Mononuclear cell (primary cell): Measurements from ENCODE around the gene PDE4D. TPM values are rescaled to one million over a fixed set of nuclear protein-coding genes. Genes with fewer than 3 reads are reported as not detected.

ENCODE experiments used
- H3K27me3 ChIP-seq: 2 replicates; pipeline ENCODE4 v1.6.0; 2011; ENCODE audit warnings: low read length, control low read depth; ENCODE audit not compliant: insufficient read depth
- H3K4me1 ChIP-seq: 2 replicates; pipeline ENCODE4 v1.5.1; 2011; ENCODE audit warnings: mild to moderate bottlenecking, low read length, control low read depth; ENCODE audit not compliant: insufficient read depth
- H3K4me3 ChIP-seq: 2 replicates; pipeline ENCODE4 v1.5.1; 2011; ENCODE audit warnings: mild to moderate bottlenecking, low read length, moderate library complexity
- H3K9me3 ChIP-seq: 2 replicates; pipeline ENCODE4 v1.5.1; 2011; ENCODE audit warnings: low read depth, mild to moderate bottlenecking, control low read depth, low read length
- total RNA-seq: library from RNA; depleted of rRNA; stranded (reverse); fragments of >200 nt; gene quantifications from one replicate; pipeline ENCODE4 v1.2.3, GENCODE V29; 2012

PDE4D gene
- total RNA-seq, 1 donor = 171 TPM

DNA sequence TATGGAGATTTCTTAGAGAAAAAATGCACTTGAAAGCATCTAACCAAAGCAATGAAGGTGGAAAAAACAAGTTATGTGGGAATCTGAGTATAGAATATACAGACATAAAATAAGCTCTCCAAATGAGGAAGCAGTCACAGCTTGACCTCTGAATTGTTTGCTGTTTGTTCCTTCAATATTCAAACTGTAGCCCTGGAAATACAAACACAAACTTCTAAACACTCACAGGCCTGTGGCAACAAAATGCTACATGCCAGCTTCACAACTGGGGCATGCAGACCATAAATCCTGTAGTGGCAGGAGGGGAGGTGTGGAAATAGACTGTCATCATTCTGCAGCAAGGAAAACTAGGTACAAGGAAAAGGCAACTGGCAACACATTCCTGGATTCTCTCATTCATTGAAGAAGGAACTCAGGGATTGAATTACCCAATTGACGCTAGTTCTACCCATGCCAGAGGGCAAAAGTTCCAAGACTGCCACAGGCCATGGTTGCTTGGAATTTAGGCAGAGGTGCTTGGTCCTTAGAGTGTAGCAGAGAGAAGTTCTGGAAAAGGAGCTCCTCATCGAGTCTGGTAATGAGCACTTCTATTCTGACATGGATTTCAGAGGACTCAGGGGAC lies 349.6 kb downstream of the PDE4D start:
- Histone ChIP-seq H3K4me3 (no peak overlapping the region), H3K27me3 (no peaks in the 10 kb centered on the region), H3K9me3 (no peaks in the 10 kb centered on the region), H3K4me1 (no peaks in the 10 kb centered on the region)

- Histone ChIP-seq H3K27me3 (no peaks in the 10 kb centered on the region), H3K4me3 (no peak overlapping the region), H3K4me1 (no peaks in the 10 kb centered on the region), H3K9me3 (no peaks in the 10 kb centered on the region)
These were observed 350.4 kb downstream of the PDE4D start for GRCh38 chr5:59542851-59543820.

DNA sequence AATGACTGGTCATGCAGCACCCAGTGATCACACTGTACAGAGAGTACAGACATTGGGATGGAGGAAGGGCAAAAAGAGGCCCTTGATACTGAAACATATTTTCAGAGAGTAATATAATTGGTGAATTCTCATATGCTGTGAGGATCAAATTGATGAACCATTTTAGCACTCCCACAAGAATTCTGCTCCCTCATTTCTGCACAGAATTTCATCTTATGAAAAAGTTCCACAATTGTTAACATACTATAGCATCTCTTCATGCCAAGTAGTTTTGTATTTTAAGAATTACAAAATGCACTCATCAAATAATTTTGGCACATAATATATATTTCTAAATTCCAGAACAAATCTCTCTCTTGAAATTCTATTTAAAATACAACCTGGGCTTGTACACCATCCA lies 351.2 kb downstream of the PDE4D start:
- Histone ChIP-seq H3K4me1 (no peaks in the 10 kb centered on the region), H3K9me3 (no peaks in the 10 kb centered on the region), H3K27me3 (no peaks in the 10 kb centered on the region), H3K4me3 (no peak overlapping the region)

GRCh38 chr5:59540366-59540765 lies 353.2 kb downstream of the PDE4D start:
- Histone ChIP-seq H3K27me3 (no peaks in the 10 kb centered on the region), H3K9me3 (no peaks in the 10 kb centered on the region), H3K4me3 (no peak overlapping the region), H3K4me1 (no peaks in the 10 kb centered on the region)

DNA sequence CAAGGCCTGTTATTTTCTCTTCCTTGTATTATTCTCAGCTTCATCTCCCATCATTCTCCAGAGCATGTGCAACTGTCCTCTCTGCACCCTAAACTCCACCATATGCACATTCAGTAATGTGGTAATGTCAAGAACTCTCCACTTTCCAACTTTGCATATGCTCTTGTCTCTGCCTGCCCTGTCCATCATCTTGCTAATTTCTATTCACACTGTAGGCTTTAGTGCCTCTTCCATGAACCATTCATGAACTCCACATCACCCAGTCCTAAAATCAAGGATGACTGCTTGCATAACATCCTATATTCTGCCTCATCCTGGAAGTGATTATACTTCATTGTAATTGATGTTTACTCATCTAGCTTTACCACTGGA lies 354.8 kb downstream of the PDE4D start:
- Histone ChIP-seq H3K9me3 (no peaks in the 10 kb centered on the region), H3K4me1 (no peaks in the 10 kb centered on the region), H3K4me3 (no peak overlapping the region), H3K27me3 (no peaks in the 10 kb centered on the region)

- Histone ChIP-seq H3K4me1 (no peaks in the 10 kb centered on the region), H3K27me3 (no peaks in the 10 kb centered on the region)
These were observed 355.4 kb downstream of the PDE4D start for GRCh38 chr5:59537961-59538749.

GRCh38 chr5:59536875-59537274 lies 356.7 kb downstream of the PDE4D start:
- Histone ChIP-seq H3K4me3 (no peak overlapping the region), H3K9me3 (no peaks in the 10 kb centered on the region), H3K27me3 (no peaks in the 10 kb centered on the region), H3K4me1 (no peaks in the 10 kb centered on the region)

More at GRCh38 chr5:59537961-59538749, 355.4 kb downstream of the PDE4D start:
- Histone ChIP-seq H3K9me3 (no peaks in the 10 kb centered on the region), H3K4me3 (no peak overlapping the region)

GRCh38 chr5:59535561-59535960 lies 358.0 kb downstream of the PDE4D start:
- H3K9me3 ChIP-seq = no peaks in the 10 kb centered on the region
- no peaks in the 10 kb centered on the region for H3K27me3 ChIP-seq
- H3K4me1 ChIP-seq = no peaks in the 10 kb centered on the region
- H3K4me3 ChIP-seq = no peak overlapping the region

GRCh38 chr5:59533730-59534108 lies 359.8 kb downstream of the PDE4D start:
- no peak overlapping the region for H3K4me3 ChIP-seq
- no peaks in the 10 kb centered on the region for H3K9me3 ChIP-seq
- no peaks in the 10 kb centered on the region for H3K4me1 ChIP-seq
- H3K27me3 ChIP-seq = no peaks in the 10 kb centered on the region

- no peaks in the 10 kb centered on the region for H3K27me3 ChIP-seq
- H3K9me3 ChIP-seq = no peaks in the 10 kb centered on the region
- no peaks in the 10 kb centered on the region for H3K4me1 ChIP-seq
- no peak overlapping the region for H3K4me3 ChIP-seq
These were observed 360.4 kb downstream of the PDE4D start for GRCh38 chr5:59532979-59533729.

DNA sequence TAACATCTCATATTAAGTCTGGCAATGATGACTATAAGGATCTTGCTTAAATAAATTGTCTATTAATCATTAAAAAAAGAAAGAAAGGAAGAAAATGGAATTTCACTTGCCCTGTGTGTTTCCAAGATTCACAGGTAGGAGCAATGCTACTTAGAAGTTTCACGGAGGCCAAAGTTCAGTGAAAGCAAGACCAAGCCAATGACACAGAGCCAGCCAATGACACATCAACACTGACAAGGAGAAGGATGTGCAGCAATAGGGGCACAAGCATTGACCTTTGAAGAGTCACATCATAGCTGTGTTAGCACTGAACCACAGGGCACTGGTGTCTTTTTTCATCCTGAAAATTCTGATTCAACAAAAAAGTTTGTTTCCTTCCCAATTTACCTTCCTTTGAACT lies 364.3 kb downstream of the PDE4D start:
- Histone ChIP-seq H3K4me1 (no peaks in the 10 kb centered on the region), H3K9me3 (no peaks in the 10 kb centered on the region)

DNA sequence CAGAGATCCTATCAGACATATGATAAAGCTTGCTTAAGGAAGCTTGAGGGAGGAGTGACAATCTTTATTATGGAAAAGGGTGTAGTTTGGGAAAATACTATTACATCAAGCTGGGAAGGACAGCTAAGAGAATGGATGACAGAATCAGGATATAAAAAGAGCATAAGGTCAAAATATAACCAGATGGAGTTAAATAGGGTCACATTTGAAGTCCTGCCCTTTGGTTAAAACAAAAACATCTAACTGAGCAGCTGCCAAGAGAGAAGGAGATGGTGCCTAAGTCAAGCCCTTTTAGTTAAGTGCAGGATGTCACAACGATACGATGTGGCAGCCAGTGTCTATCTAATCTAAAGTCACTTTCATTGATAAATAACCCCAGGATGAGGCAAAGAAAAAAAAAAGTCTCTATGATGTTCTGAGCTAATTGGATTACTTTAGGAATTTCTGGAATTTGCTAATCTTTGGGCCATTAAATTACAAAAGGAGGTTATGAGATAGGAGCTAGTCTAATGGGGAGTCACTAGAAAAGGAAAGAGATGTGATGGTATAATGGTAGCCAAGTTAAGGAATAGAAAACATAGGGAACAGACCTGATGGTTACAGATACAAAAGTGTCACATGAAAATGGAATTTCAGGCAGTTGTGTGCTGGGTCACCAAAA lies 365.2 kb downstream of the PDE4D start:
- Histone ChIP-seq H3K27me3 (no peaks in the 10 kb centered on the region), H3K9me3 (no peaks in the 10 kb centered on the region), H3K4me1 (no peaks in the 10 kb centered on the region), H3K4me3 (no peak overlapping the region)

More for the DNA sequence above, 364.3 kb downstream of the PDE4D start:
- H3K4me3 ChIP-seq = no peak overlapping the region
- no peaks in the 10 kb centered on the region for H3K27me3 ChIP-seq

DNA sequence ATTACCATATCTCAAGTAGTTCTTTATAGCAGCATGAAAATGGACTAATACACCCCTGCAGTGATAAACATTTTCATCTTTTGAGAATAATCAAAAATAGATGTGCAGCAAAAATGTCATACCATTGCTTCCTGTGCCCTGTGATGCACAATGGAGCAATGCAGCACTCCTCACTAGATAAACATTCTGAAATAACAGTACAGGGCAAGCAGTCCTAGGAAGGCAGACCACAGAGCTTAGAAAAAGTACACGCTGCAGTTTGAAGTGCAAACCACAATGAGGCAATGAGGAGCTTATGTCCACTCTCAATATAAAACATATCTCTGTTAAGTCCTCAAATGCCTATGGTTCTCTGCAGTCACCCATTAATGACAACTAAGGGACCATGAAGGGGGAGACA lies 367.6 kb downstream of the PDE4D start:
- Histone ChIP-seq H3K4me1 (peaks cover 5% of the 10 kb centered on the region), H3K9me3 (no peaks in the 10 kb centered on the region), H3K27me3 (no peaks in the 10 kb centered on the region), H3K4me3 (no peak overlapping the region)

DNA sequence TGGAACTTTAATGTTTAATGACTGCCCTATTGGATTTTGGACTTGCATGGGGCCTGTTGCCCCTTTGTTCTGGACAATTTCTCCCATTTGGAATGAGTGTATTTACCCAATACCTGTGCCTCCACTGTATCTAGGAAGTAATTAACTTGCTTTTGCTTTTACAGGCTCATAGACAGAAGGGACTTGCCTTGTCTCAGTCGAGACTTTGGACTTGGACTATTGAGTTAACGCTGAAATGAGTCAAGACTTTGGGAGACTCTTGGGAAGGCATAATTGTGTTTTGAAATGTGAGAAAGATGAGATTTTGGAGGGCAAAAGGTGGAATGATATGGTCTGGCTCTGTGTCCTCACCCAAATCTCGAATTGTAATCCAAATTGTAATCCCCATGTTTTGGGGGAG lies 368.2 kb downstream of the PDE4D start:
- Histone ChIP-seq H3K4me1 (peaks cover 5% of the 10 kb centered on the region), H3K4me3 (no peak overlapping the region), H3K9me3 (no peaks in the 10 kb centered on the region), H3K27me3 (no peaks in the 10 kb centered on the region)
